Measurements from ENCODE around the gene GPER1. TPM values are rescaled to one million over a fixed set of nuclear protein-coding genes. Genes with fewer than 3 reads are reported as not detected.

GPER1 gene
- polyA plus RNA-seq, 1 donor (not counting 4 experiments of a cell fraction or from before 2014, with no cell fraction given) = 0.05 TPM

DNA sequence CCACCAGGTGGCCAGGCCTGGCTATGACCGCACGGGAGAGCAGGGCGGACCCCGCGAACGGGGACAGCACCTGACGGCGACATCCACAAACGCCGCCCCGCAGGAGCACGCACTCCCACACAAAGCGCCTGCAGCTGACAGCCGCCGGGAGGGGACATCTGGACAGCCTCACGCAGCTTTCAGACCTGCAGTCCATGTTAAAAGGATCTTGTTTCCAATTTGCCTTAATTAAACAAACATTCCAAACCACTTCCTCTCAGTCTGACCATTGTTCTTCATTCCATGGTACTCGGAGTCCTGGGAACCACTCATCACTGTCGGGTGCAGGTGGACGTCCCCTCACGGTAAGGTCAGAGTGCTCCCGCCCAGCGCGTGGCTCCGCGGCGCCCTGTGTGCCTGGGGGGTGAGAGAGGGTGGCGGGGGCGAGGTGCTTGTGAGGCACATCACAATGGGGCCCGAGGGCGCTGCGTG is 5.9 kb upstream of the GPER1 start:
- dilution Hi-C loops (cut with MboI; ENCODE audit: extremely low pct_ligation_motif_present, low sequenced_read_pairs) = no loop called here
- H3K36me3 ChIP-seq (ENCODE audit: control insufficient read depth in 2 of 2, extremely low read depth in 1 of 2, insufficient read depth in 2 of 2, low read length in 2 of 2) = no peaks in the 10 kb centered on the region
- no peak overlapping the region for H3K9ac ChIP-seq (ENCODE audit: control insufficient read depth, extremely low read depth, insufficient read depth, low read length)
- H3K27me3 ChIP-seq (ENCODE audit: control insufficient read depth, extremely low read depth, insufficient read depth, low read length) = no peaks in the 10 kb centered on the region
- H3K9me1 ChIP-seq (ENCODE audit: control insufficient read depth, extremely low read depth, insufficient read depth, low read length) = no peaks in the 10 kb centered on the region
- DNase-seq (ENCODE audit: low read depth, low spot score) (no peak), FAIRE-seq (no peak)
- no peak overlapping the region for H3K4me2 ChIP-seq (ENCODE audit: control insufficient read depth, extremely low read depth, insufficient read depth, low read depth, low read length)
- H3K9me3 ChIP-seq (ENCODE audit: control insufficient read depth, low read depth, low read length) = no peaks in the 10 kb centered on the region
- H3K4me1 ChIP-seq (ENCODE audit: control insufficient read depth, extremely low read depth, insufficient read depth, low read length) = peaks cover 11% of the 10 kb centered on the region
- H4K20me1 ChIP-seq (ENCODE audit: control insufficient read depth, extremely low read depth, insufficient read depth, low read length) = peaks cover 2% of the 10 kb centered on the region
- TF ChIP-seq, protein P1, sequence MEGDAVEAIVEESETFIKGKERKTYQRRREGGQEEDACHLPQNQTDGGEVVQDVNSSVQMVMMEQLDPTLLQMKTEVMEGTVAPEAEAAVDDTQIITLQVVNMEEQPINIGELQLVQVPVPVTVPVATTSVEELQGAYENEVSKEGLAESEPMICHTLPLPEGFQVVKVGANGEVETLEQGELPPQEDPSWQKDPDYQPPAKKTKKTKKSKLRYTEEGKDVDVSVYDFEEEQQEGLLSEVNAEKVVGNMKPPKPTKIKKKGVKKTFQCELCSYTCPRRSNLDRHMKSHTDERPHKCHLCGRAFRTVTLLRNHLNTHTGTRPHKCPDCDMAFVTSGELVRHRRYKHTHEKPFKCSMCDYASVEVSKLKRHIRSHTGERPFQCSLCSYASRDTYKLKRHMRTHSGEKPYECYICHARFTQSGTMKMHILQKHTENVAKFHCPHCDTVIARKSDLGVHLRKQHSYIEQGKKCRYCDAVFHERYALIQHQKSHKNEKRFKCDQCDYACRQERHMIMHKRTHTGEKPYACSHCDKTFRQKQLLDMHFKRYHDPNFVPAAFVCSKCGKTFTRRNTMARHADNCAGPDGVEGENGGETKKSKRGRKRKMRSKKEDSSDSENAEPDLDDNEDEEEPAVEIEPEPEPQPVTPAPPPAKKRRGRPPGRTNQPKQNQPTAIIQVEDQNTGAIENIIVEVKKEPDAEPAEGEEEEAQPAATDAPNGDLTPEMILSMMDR (optimal IDR thresholded peaks at IDR 0.05 in 1 of 3, IDR thresholded peaks at IDR 0.05 in 1 of 3, conservative IDR thresholded peaks at IDR 0.05 in 1 of 3; ENCODE audit: extremely low read depth in 1 of 3, insufficient read depth in 2 of 3, low read length in 3 of 3) = no peak
- TF ChIP-seq EZH2 (IDR thresholded peaks at IDR 0.05; ENCODE audit: low read length) = no peak
- H3K27ac ChIP-seq (ENCODE audit: control insufficient read depth, insufficient read depth, low read length) = no peak overlapping the region
- no peak overlapping the region for H3K4me3 ChIP-seq (ENCODE audit: control insufficient read depth in 2 of 3, extremely low read depth in 1 of 3, insufficient read depth in 2 of 3, low read depth in 1 of 3, low read length in 3 of 3)
- H2AFZ ChIP-seq (ENCODE audit: control insufficient read depth, low read length) = no peak overlapping the region
- no peaks in the 10 kb centered on the region for H3K79me2 ChIP-seq (ENCODE audit: control insufficient read depth, insufficient read depth, low read length)

DNA sequence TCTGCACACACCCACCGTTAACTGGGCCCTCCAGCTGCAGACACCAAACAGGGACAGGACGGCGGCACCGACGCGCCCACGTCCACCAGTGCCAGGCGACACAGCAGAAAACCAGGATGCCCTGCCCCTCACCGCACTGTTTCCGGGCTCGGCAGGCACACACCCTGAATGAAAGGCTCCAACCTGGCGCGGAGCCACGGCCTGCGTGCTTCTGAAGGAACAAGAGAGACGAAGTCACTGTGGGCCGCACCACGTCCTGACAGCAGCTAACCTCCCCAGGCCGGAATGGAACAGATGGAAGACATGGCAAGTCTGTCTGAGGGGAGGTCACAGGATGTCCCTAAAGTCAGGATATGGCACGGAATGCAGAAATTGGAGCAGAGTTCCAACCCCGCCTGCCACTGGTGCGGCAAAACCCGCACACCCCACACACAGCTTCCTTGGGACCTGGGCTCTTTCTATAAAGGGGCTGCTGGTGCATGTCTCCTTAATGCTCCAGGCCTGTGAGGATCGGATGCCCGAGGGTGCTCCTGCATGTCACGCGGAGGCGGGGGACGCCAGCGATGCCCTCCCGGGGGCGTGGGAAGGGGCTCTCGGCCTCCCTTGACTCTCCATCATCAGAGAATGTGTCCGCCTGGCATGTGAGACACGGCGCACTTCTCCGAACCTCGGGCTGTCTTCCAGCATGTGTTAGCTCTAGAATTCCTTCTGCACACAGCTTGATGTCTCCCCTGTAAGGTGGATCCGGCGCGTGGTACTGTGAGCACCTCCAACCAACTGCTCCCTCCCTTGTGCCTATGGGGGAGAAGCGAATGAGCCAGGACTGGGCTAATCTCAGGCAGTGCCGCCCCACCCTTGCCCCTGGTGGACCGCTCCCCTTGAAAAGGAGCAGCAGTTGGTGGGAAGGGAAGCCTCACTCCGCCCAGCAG is 3.9 kb upstream of the GPER1 start:
- H3K27ac ChIP-seq (ENCODE audit: control insufficient read depth, insufficient read depth, low read length) = no peak overlapping the region
- H3K4me3 ChIP-seq (ENCODE audit: control insufficient read depth in 2 of 3, extremely low read depth in 1 of 3, insufficient read depth in 2 of 3, low read depth in 1 of 3, low read length in 3 of 3) = no peak overlapping the region
- dilution Hi-C loops (cut with MboI; ENCODE audit: extremely low pct_ligation_motif_present, low sequenced_read_pairs) = no loop called here
- no peak overlapping the region for H2AFZ ChIP-seq (ENCODE audit: control insufficient read depth, low read length)
- H3K9me1 ChIP-seq (ENCODE audit: control insufficient read depth, extremely low read depth, insufficient read depth, low read length) = no peaks in the 10 kb centered on the region
- TF ChIP-seq, protein P1 (optimal IDR thresholded peaks at IDR 0.05 in 1 of 3, IDR thresholded peaks at IDR 0.05 in 1 of 3, conservative IDR thresholded peaks at IDR 0.05 in 1 of 3; ENCODE audit: extremely low read depth in 1 of 3, insufficient read depth in 2 of 3, low read length in 3 of 3) = no peak
- TF ChIP-seq EZH2 (IDR thresholded peaks at IDR 0.05; ENCODE audit: low read length) = no peak
- H3K9ac ChIP-seq (ENCODE audit: control insufficient read depth, extremely low read depth, insufficient read depth, low read length) = no peak overlapping the region
- peaks cover 19% of the 10 kb centered on the region for H3K4me1 ChIP-seq (ENCODE audit: control insufficient read depth, extremely low read depth, insufficient read depth, low read length)
- FAIRE-seq (no peak), DNase-seq (ENCODE audit: low read depth, low spot score) (no peak)
- peaks cover 6% of the 10 kb centered on the region for H4K20me1 ChIP-seq (ENCODE audit: control insufficient read depth, extremely low read depth, insufficient read depth, low read length)
- H3K4me2 ChIP-seq (ENCODE audit: control insufficient read depth, extremely low read depth, insufficient read depth, low read depth, low read length) = no peak overlapping the region
- H3K79me2 ChIP-seq (ENCODE audit: control insufficient read depth, insufficient read depth, low read length) = no peaks in the 10 kb centered on the region
- no peaks in the 10 kb centered on the region for H3K36me3 ChIP-seq (ENCODE audit: control insufficient read depth in 2 of 2, extremely low read depth in 1 of 2, insufficient read depth in 2 of 2, low read length in 2 of 2)
- H3K9me3 ChIP-seq (ENCODE audit: control insufficient read depth, low read depth, low read length) = no peaks in the 10 kb centered on the region
- H3K27me3 ChIP-seq (ENCODE audit: control insufficient read depth, extremely low read depth, insufficient read depth, low read length) = no peaks in the 10 kb centered on the region
